ENCODE results near the gene RPL19. TPM values are rescaled to one million over a fixed set of nuclear protein-coding genes. Genes with fewer than 3 reads are reported as not detected.

The RPL19 gene
- total RNA-seq, 1 donor from 2014 or later, result 1,451 TPM

GRCh38 chr17:39181303-39181702, 18.8 kb upstream of the RPL19 start:
- no peaks in the 10 kb centered on the region for H3K27me3 ChIP-seq (ENCODE audit: insufficient read depth, low read length)
- FAIRE-seq (no peak), DNase-seq (ENCODE audit: low read depth) (no peak)
- Mint-ChIP-seq H3K9me3 (ENCODE audit: unreplicated experiment) (peaks cover 4% of the 10 kb centered on the region), H3K27ac (ENCODE audit: unreplicated experiment) (no peak overlapping the region), H3K4me3 (ENCODE audit: unreplicated experiment) (no peak overlapping the region), H3K36me3 (ENCODE audit: low read depth, unreplicated experiment) (peaks cover 37% of the 10 kb centered on the region), H3K4me1 (ENCODE audit: low read depth, unreplicated experiment) (no peaks in the 10 kb centered on the region), H3K27me3 (ENCODE audit: low read depth, unreplicated experiment) (no peaks in the 10 kb centered on the region)
- peaks cover 30% of the 10 kb centered on the region for H3K36me3 ChIP-seq (ENCODE audit: insufficient read depth, low read length)
- no peak overlapping the region for H2AFZ ChIP-seq (ENCODE audit: low read depth, low read length)
- H3K9me3 ChIP-seq (ENCODE audit: insufficient read depth, low read depth, low read length), result no peaks in the 10 kb centered on the region
- no peak overlapping the region for H3K4me2 ChIP-seq (ENCODE audit: low read length)
- H3K4me3 ChIP-seq (ENCODE audit: insufficient read depth, low read depth, low read length), result no peak overlapping the region
- H3K9ac ChIP-seq (ENCODE audit: low read length), result no peak overlapping the region
- H3K4me1 ChIP-seq (ENCODE audit: insufficient read depth, low read length), result peaks cover 3% of the 10 kb centered on the region
- no peak for TF ChIP-seq EZH2 (IDR thresholded peaks at IDR 0.05; ENCODE audit: insufficient read depth, low read length)
- TF ChIP-seq, protein P1, sequence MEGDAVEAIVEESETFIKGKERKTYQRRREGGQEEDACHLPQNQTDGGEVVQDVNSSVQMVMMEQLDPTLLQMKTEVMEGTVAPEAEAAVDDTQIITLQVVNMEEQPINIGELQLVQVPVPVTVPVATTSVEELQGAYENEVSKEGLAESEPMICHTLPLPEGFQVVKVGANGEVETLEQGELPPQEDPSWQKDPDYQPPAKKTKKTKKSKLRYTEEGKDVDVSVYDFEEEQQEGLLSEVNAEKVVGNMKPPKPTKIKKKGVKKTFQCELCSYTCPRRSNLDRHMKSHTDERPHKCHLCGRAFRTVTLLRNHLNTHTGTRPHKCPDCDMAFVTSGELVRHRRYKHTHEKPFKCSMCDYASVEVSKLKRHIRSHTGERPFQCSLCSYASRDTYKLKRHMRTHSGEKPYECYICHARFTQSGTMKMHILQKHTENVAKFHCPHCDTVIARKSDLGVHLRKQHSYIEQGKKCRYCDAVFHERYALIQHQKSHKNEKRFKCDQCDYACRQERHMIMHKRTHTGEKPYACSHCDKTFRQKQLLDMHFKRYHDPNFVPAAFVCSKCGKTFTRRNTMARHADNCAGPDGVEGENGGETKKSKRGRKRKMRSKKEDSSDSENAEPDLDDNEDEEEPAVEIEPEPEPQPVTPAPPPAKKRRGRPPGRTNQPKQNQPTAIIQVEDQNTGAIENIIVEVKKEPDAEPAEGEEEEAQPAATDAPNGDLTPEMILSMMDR (IDR thresholded peaks at IDR 0.05; ENCODE audit: insufficient read depth, low read depth, low read length), result no peak
- H3K27ac ChIP-seq (ENCODE audit: low read depth, low read length), result no peak overlapping the region
- H3K79me2 ChIP-seq (ENCODE audit: insufficient read depth, low read length), result no peaks in the 10 kb centered on the region
- H4K20me1 ChIP-seq (ENCODE audit: insufficient read depth, low read length), result peaks cover 40% of the 10 kb centered on the region

- Histone ChIP-seq H3K27me3 (ENCODE audit: insufficient read depth, low read length) (no peaks in the 10 kb centered on the region), H3K9ac (ENCODE audit: low read length) (no peak overlapping the region), H3K79me2 (ENCODE audit: insufficient read depth, low read length) (no peaks in the 10 kb centered on the region), H2AFZ (ENCODE audit: low read depth, low read length) (no peak overlapping the region), H3K27ac (ENCODE audit: low read depth, low read length) (no peak overlapping the region), H3K4me2 (ENCODE audit: low read length) (no peak overlapping the region), H3K4me1 (ENCODE audit: insufficient read depth, low read length) (peaks cover 3% of the 10 kb centered on the region), H3K9me3 (ENCODE audit: insufficient read depth, low read depth, low read length) (no peaks in the 10 kb centered on the region), H4K20me1 (ENCODE audit: insufficient read depth, low read length) (peaks cover 29% of the 10 kb centered on the region), H3K36me3 (ENCODE audit: insufficient read depth, low read length) (peaks cover 17% of the 10 kb centered on the region), H3K4me3 (ENCODE audit: insufficient read depth, low read depth, low read length) (no peak overlapping the region)
- H3K27me3 Mint-ChIP-seq (ENCODE audit: low read depth, unreplicated experiment), result no peaks in the 10 kb centered on the region
- FAIRE-seq (no peak), DNase-seq (ENCODE audit: low read depth) (no peak)
- H3K36me3 Mint-ChIP-seq (ENCODE audit: low read depth, unreplicated experiment), result peaks cover 36% of the 10 kb centered on the region
- H3K27ac Mint-ChIP-seq (ENCODE audit: unreplicated experiment), result no peak overlapping the region
- H3K4me3 Mint-ChIP-seq (ENCODE audit: unreplicated experiment), result no peak overlapping the region
- no peak for TF ChIP-seq EZH2 (IDR thresholded peaks at IDR 0.05; ENCODE audit: insufficient read depth, low read length)
- TF ChIP-seq, protein P1 (IDR thresholded peaks at IDR 0.05; ENCODE audit: insufficient read depth, low read depth, low read length), result no peak
- peaks cover 4% of the 10 kb centered on the region for H3K9me3 Mint-ChIP-seq (ENCODE audit: unreplicated experiment)
- no peaks in the 10 kb centered on the region for H3K4me1 Mint-ChIP-seq (ENCODE audit: low read depth, unreplicated experiment)
Measured at GRCh38 chr17:39183045-39183444, 17.0 kb upstream of the RPL19 start.

GRCh38 chr17:39183720-39184119, 16.4 kb upstream of the RPL19 start:
- Histone ChIP-seq H3K4me2 (ENCODE audit: low read length) (no peak overlapping the region), H3K27ac (ENCODE audit: low read depth, low read length) (no peak overlapping the region), H3K79me2 (ENCODE audit: insufficient read depth, low read length) (no peaks in the 10 kb centered on the region), H3K36me3 (ENCODE audit: insufficient read depth, low read length) (peaks cover 19% of the 10 kb centered on the region), H3K4me1 (ENCODE audit: insufficient read depth, low read length) (peaks cover 2% of the 10 kb centered on the region), H3K9ac (ENCODE audit: low read length) (no peak overlapping the region), H3K4me3 (ENCODE audit: insufficient read depth, low read depth, low read length) (no peak overlapping the region), H3K27me3 (ENCODE audit: insufficient read depth, low read length) (no peaks in the 10 kb centered on the region), H4K20me1 (ENCODE audit: insufficient read depth, low read length) (peaks cover 25% of the 10 kb centered on the region), H3K9me3 (ENCODE audit: insufficient read depth, low read depth, low read length) (no peaks in the 10 kb centered on the region), H2AFZ (ENCODE audit: low read depth, low read length) (no peak overlapping the region)
- no peak overlapping the region for H3K27ac Mint-ChIP-seq (ENCODE audit: unreplicated experiment)
- TF ChIP-seq, protein P1 (IDR thresholded peaks at IDR 0.05; ENCODE audit: insufficient read depth, low read depth, low read length), result no peak
- TF ChIP-seq EZH2 (IDR thresholded peaks at IDR 0.05; ENCODE audit: insufficient read depth, low read length), result no peak
- FAIRE-seq (no peak), DNase-seq (ENCODE audit: low read depth) (no peak)
- H3K9me3 Mint-ChIP-seq (ENCODE audit: unreplicated experiment), result peaks cover 4% of the 10 kb centered on the region
- H3K4me1 Mint-ChIP-seq (ENCODE audit: low read depth, unreplicated experiment), result no peaks in the 10 kb centered on the region
- H3K4me3 Mint-ChIP-seq (ENCODE audit: unreplicated experiment), result no peak overlapping the region
- peaks cover 35% of the 10 kb centered on the region for H3K36me3 Mint-ChIP-seq (ENCODE audit: low read depth, unreplicated experiment)
- no peaks in the 10 kb centered on the region for H3K27me3 Mint-ChIP-seq (ENCODE audit: low read depth, unreplicated experiment)
